Osteocyte (in vitro differentiated cells): ENCODE results near the gene ZFP36L2. TPM values are rescaled to one million over a fixed set of nuclear protein-coding genes. Genes with fewer than 3 reads are reported as not detected.

ENCODE experiments used
- DNase-seq: peaks from one replicate; pipeline ENCODE4 v3.0.0; 2021; ENCODE audit warnings: mixed read lengths; ENCODE audit not compliant: unreplicated experiment; ENCODE audit errors: extremely low spot score
- H3K27ac Mint-ChIP-seq: one replicate; pipeline ENCODE4 v1.8.0; 2021; ENCODE audit warnings: mild to moderate bottlenecking, mixed read lengths; ENCODE audit not compliant: unreplicated experiment
- H3K27me3 Mint-ChIP-seq: one replicate; pipeline ENCODE4 v1.8.0; 2021; ENCODE audit warnings: mixed read lengths; ENCODE audit not compliant: unreplicated experiment
- H3K36me3 Mint-ChIP-seq: one replicate; pipeline ENCODE4 v1.8.0; 2021; ENCODE audit warnings: mixed read lengths; ENCODE audit not compliant: unreplicated experiment
- H3K4me1 Mint-ChIP-seq: one replicate; pipeline ENCODE4 v1.8.0; 2021; ENCODE audit warnings: mixed read lengths; ENCODE audit not compliant: unreplicated experiment
- H3K4me3 Mint-ChIP-seq: one replicate; pipeline ENCODE4 v1.8.0; 2021; ENCODE audit warnings: mild to moderate bottlenecking, moderate library complexity, mixed read lengths; ENCODE audit not compliant: unreplicated experiment
- H3K9me3 Mint-ChIP-seq: one replicate; pipeline ENCODE4 v1.8.0; 2021; ENCODE audit warnings: mixed read lengths; ENCODE audit not compliant: unreplicated experiment
- CTCF ChIP-seq: fragments of 200-600 bp; sonication (generic); IDR thresholded peaks from 2 replicates; pipeline ENCODE4 v1.5.0; 2021; ENCODE audit warnings: antibody characterized with exemption, mild to moderate bottlenecking, moderate library complexity
- total RNA-seq: library from RNA; stranded (reverse); gene quantifications from 2 replicates; pipeline ENCODE4 v1.2.1, GENCODE V29; 2021

The ZFP36L2 gene
- total RNA-seq, 1 donor from 2014 or later: 88.0 TPM

GRCh38 chr2:43239981-43240765 is 13.8 kb upstream of the ZFP36L2 start:
- TF ChIP-seq CTCF: no peak
- no peak overlapping the region for H3K4me3 Mint-ChIP-seq
- no peaks in the 10 kb centered on the region for H3K27me3 Mint-ChIP-seq
- H3K4me1 Mint-ChIP-seq: peaks cover 6% of the 10 kb centered on the region
- peaks cover 3% of the 10 kb centered on the region for H3K36me3 Mint-ChIP-seq
- no peaks in the 10 kb centered on the region for H3K9me3 Mint-ChIP-seq
- DNase-seq: no peak
- H3K27ac Mint-ChIP-seq: no peak overlapping the region

GRCh38 chr2:43238813-43239212 is 12.4 kb upstream of the ZFP36L2 start:
- no peak for DNase-seq
- H3K27me3 Mint-ChIP-seq: no peaks in the 10 kb centered on the region
- no peak for TF ChIP-seq CTCF
- H3K36me3 Mint-ChIP-seq: no peaks in the 10 kb centered on the region
- H3K27ac Mint-ChIP-seq: no peak overlapping the region
- no peak overlapping the region for H3K4me3 Mint-ChIP-seq
- H3K9me3 Mint-ChIP-seq: no peaks in the 10 kb centered on the region
- peaks cover 6% of the 10 kb centered on the region for H3K4me1 Mint-ChIP-seq

GRCh38 chr2:43238176-43238575 is 11.8 kb upstream of the ZFP36L2 start:
- H3K27ac Mint-ChIP-seq: peak overlapping the region; percentile 41
- H3K4me1 Mint-ChIP-seq: peaks cover 6% of the 10 kb centered on the region
- TF ChIP-seq CTCF: no peak
- no peaks in the 10 kb centered on the region for H3K36me3 Mint-ChIP-seq
- H3K9me3 Mint-ChIP-seq: no peaks in the 10 kb centered on the region
- no peak for DNase-seq
- H3K27me3 Mint-ChIP-seq: no peaks in the 10 kb centered on the region
- H3K4me3 Mint-ChIP-seq: no peak overlapping the region

GRCh38 chr2:43233218-43234212 is 7.1 kb upstream of the ZFP36L2 start:
- no peak for DNase-seq
- H3K27me3 Mint-ChIP-seq: no peaks in the 10 kb centered on the region
- no peak overlapping the region for H3K4me3 Mint-ChIP-seq
- H3K9me3 Mint-ChIP-seq: no peaks in the 10 kb centered on the region
- TF ChIP-seq CTCF: no peak
- H3K4me1 Mint-ChIP-seq: peaks cover 18% of the 10 kb centered on the region
- peaks cover 8% of the 10 kb centered on the region for H3K36me3 Mint-ChIP-seq
- H3K27ac Mint-ChIP-seq: no peak overlapping the region
